Measurements from ENCODE around the gene FADS6.

GRCh38 chr17:74840989-74841666, 52.3 kb downstream of the FADS6 start:
- TF ChIP-seq CTCF (IDR thresholded peaks at IDR 0.05) (no peak), ZFX (IDR thresholded peaks at IDR 0.05; ENCODE audit: borderline replicate concordance) (no peak)
